ENCODE results near the gene PTPRD. TPM values are rescaled to one million over a fixed set of nuclear protein-coding genes. Genes with fewer than 3 reads are reported as not detected.

The PTPRD gene
- total RNA-seq, 1 donor from 2014 or later, result 5.7 TPM

DNA sequence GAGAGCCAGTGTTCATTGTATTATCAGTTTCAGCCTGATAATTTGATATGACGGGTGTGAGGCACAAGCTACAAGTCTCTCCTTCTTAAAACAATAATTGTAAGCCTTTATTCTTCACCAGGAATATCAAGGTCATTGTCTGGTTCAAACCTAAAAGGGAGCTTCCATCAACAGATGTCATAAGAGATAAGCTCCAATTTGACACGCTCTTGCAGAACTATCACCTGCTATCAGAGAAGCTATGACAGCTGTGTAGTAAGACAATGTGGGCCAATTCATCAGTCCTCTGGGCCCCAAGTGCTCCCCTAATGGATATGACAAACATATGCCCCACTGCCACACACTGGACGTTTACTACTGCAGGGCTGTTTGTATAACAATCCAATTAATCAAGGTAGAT, 1803.1 kb downstream of the PTPRD start:
- no peak overlapping the region for H3K27ac Mint-ChIP-seq (ENCODE audit: unreplicated experiment)
- DNase-seq (ENCODE audit: low spot score), result no peak
- H3K4me3 Mint-ChIP-seq (ENCODE audit: unreplicated experiment), result no peak overlapping the region
- no peaks in the 10 kb centered on the region for H3K27me3 Mint-ChIP-seq (ENCODE audit: low read depth)
- no peaks in the 10 kb centered on the region for H3K4me1 Mint-ChIP-seq (ENCODE audit: low read depth)
- H3K9me3 Mint-ChIP-seq (ENCODE audit: low read depth), result no peaks in the 10 kb centered on the region
- no peaks in the 10 kb centered on the region for H3K36me3 Mint-ChIP-seq (ENCODE audit: low read depth)
- TF ChIP-seq, protein P1, sequence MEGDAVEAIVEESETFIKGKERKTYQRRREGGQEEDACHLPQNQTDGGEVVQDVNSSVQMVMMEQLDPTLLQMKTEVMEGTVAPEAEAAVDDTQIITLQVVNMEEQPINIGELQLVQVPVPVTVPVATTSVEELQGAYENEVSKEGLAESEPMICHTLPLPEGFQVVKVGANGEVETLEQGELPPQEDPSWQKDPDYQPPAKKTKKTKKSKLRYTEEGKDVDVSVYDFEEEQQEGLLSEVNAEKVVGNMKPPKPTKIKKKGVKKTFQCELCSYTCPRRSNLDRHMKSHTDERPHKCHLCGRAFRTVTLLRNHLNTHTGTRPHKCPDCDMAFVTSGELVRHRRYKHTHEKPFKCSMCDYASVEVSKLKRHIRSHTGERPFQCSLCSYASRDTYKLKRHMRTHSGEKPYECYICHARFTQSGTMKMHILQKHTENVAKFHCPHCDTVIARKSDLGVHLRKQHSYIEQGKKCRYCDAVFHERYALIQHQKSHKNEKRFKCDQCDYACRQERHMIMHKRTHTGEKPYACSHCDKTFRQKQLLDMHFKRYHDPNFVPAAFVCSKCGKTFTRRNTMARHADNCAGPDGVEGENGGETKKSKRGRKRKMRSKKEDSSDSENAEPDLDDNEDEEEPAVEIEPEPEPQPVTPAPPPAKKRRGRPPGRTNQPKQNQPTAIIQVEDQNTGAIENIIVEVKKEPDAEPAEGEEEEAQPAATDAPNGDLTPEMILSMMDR (IDR thresholded peaks at IDR 0.05), result no peak

DNA sequence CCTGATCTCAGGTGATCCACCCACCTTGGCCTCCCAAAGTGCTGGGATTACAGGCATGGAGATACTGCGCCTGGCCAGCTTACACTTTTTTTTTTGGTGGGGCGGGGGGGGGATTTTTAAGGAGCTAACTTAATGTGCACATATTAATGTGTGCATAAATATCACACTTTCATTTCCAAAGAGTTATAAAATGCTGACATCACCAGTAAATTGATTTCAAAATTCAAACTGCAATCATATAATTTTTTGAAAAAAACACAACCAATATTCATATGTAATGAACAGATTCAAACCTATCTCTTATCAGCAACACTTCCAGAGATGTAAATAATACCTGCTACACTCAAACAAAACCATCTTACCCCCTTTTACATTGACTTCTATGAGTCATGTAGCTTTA, 1806.7 kb downstream of the PTPRD start:
- Mint-ChIP-seq H3K27ac (ENCODE audit: unreplicated experiment) (no peak overlapping the region), H3K4me1 (ENCODE audit: low read depth) (no peaks in the 10 kb centered on the region), H3K27me3 (ENCODE audit: low read depth) (no peaks in the 10 kb centered on the region), H3K36me3 (ENCODE audit: low read depth) (no peaks in the 10 kb centered on the region), H3K9me3 (ENCODE audit: low read depth) (no peaks in the 10 kb centered on the region), H3K4me3 (ENCODE audit: unreplicated experiment) (no peak overlapping the region)
- TF ChIP-seq, protein P1 (IDR thresholded peaks at IDR 0.05), result no peak
- no peak for DNase-seq (ENCODE audit: low spot score)

DNA sequence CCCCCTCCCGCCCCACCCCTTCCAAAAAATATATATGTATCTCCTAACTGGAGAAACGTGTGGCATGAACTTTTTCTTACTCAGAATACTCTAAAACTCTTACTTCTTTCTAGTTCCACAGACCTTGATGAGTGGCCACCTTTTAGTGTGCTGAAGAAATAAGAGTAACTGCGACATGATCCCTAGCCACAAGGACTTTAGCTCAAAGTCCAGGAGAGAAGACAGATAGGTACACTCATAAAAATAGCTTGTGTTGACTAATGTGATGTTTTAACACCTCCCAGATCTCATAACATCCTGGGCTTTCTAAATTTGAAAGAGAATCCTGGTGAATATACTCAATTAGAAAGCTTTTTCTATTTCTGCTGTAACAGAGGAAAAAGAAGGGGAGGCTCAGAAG, 1808.2 kb downstream of the PTPRD start:
- no peak overlapping the region for H3K4me3 Mint-ChIP-seq (ENCODE audit: unreplicated experiment)
- H3K27ac Mint-ChIP-seq (ENCODE audit: unreplicated experiment), result no peak overlapping the region
- no peaks in the 10 kb centered on the region for H3K9me3 Mint-ChIP-seq (ENCODE audit: low read depth)
- no peaks in the 10 kb centered on the region for H3K36me3 Mint-ChIP-seq (ENCODE audit: low read depth)
- no peaks in the 10 kb centered on the region for H3K27me3 Mint-ChIP-seq (ENCODE audit: low read depth)
- no peaks in the 10 kb centered on the region for H3K4me1 Mint-ChIP-seq (ENCODE audit: low read depth)
- DNase-seq (ENCODE audit: low spot score), result no peak
- TF ChIP-seq, protein P1 (IDR thresholded peaks at IDR 0.05), result no peak

DNA sequence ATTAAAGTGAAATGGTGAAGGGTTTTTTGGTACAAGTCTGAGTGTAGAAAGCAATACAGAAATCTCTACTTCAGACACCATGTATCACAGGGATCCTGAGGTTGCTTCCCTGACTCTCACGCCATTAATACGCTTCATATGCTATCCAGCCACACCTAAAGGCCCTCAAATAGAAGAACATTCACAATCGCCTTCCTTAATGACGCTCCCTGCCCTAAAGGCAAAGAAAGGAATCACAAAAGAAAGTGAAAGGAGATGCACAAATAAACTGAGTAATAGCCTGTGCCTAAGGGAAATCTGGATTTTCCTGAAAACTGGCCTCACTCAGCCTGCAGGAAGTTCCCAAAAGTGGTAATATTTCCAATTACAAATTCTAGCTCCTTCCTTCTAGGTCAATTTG, 1810.6 kb downstream of the PTPRD start:
- no peak for DNase-seq (ENCODE audit: low spot score)
- TF ChIP-seq, protein P1 (IDR thresholded peaks at IDR 0.05), result no peak
- no peaks in the 10 kb centered on the region for H3K4me1 Mint-ChIP-seq (ENCODE audit: low read depth)
- H3K36me3 Mint-ChIP-seq (ENCODE audit: low read depth), result no peaks in the 10 kb centered on the region
- no peak overlapping the region for H3K4me3 Mint-ChIP-seq (ENCODE audit: unreplicated experiment)
- H3K27me3 Mint-ChIP-seq (ENCODE audit: low read depth), result no peaks in the 10 kb centered on the region
- no peak overlapping the region for H3K27ac Mint-ChIP-seq (ENCODE audit: unreplicated experiment)
- no peaks in the 10 kb centered on the region for H3K9me3 Mint-ChIP-seq (ENCODE audit: low read depth)

DNA sequence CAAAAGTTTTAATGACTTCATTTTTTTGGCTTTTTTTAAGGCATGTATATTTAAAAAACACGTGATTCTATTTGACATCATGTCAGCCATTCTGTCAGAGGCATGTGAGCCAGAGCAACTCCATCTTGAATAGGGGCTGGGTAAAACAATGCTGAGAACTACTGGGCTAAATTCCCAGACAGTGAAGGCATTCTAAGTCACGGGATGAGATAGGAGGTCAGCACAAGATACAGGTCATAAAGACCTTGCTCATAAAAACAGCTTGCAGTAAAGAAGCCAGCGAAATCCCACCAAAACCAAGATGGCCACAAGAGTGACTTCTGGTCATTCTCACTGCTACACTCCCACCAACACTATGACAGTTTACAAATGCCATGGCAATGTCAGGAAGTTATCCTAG, 1812.6 kb downstream of the PTPRD start:
- no peak overlapping the region for H3K27ac Mint-ChIP-seq (ENCODE audit: unreplicated experiment)
- no peaks in the 10 kb centered on the region for H3K36me3 Mint-ChIP-seq (ENCODE audit: low read depth)
- no peaks in the 10 kb centered on the region for H3K9me3 Mint-ChIP-seq (ENCODE audit: low read depth)
- TF ChIP-seq, protein P1 (IDR thresholded peaks at IDR 0.05), result no peak
- no peaks in the 10 kb centered on the region for H3K27me3 Mint-ChIP-seq (ENCODE audit: low read depth)
- H3K4me3 Mint-ChIP-seq (ENCODE audit: unreplicated experiment), result no peak overlapping the region
- no peak for DNase-seq (ENCODE audit: low spot score)
- H3K4me1 Mint-ChIP-seq (ENCODE audit: low read depth), result no peaks in the 10 kb centered on the region

Data from chondrocyte (in vitro differentiated cells).